DMS153 (cell line): ENCODE measurements around the gene OR2L2.
"Not testable (repeated sequence)": the region's sequence is repeated elsewhere in the genome, so short reads cannot be mapped to it uniquely, and the experiment has no call there.

Experiments
- DNase-seq: peaks from one replicate; lab custom pipeline; 2025; lab: John Stamatoyannopoulos, UW

OR2L2 gene

GRCh38 chr1:248029770-248030169 lies at the start of gene OR2L2:
OR2L2 (plus strand) TSS chr1:248030070; CDS start chr1:248038268, 8,198 bp downstream.
- no peak for DNase-seq

GRCh38 chr1:247992986-247993385 lies 36.9 kb upstream of the OR2L2 start:
- DNase-seq: no peak

GRCh38 chr1:247998811-247999210 lies 31.1 kb upstream of the OR2L2 start:
- DNase-seq: no peak

GRCh38 chr1:248000169-248000568 lies 29.7 kb upstream of the OR2L2 start:
- DNase-seq: no peak

- no peak for DNase-seq
Observed at GRCh38 chr1:248007778-248008177, 22.1 kb upstream of the OR2L2 start.

- no peak for DNase-seq
Observed at GRCh38 chr1:248009681-248010080, 20.2 kb upstream of the OR2L2 start.

GRCh38 chr1:248013229-248013710 lies 16.6 kb upstream of the OR2L2 start, which contains the start of gene OR2L5:
OR2L5 (plus strand) TSS chr1:248013660; CDS start chr1:248021948, 8,288 bp downstream.
- DNase-seq: no peak

- no peak for DNase-seq
Observed at GRCh38 chr1:248015803-248016202, 14.1 kb upstream of the OR2L2 start.

- no peak for DNase-seq
Observed at GRCh38 chr1:248045209-248045608, 15.3 kb downstream of the OR2L2 start.

GRCh38 chr1:248046536-248046935 lies 16.7 kb downstream of the OR2L2 start, which contains the start of gene OR2L3:
OR2L3 (plus strand) TSS chr1:248046836; CDS start chr1:248060682, 13,846 bp downstream.
- DNase-seq: no peak

- no peak for DNase-seq
Observed at GRCh38 chr1:248047008-248047407, 17.1 kb downstream of the OR2L2 start.

GRCh38 chr1:248054671-248055070 lies 24.8 kb downstream of the OR2L2 start:
- DNase-seq: no peak

GRCh38 chr1:248055261-248055660 lies 25.4 kb downstream of the OR2L2 start:
- DNase-seq: no peak

GRCh38 chr1:248065071-248065470 lies 35.2 kb downstream of the OR2L2 start:
- no peak for DNase-seq

- no peak for DNase-seq
Observed at GRCh38 chr1:248065604-248066003, 35.7 kb downstream of the OR2L2 start.

GRCh38 chr1:248083864-248084263 lies 54.0 kb downstream of the OR2L2 start:
- DNase-seq: not testable (repeated sequence)
